ENCODE measurements around the gene NR5A1. TPM values are rescaled to one million over a fixed set of nuclear protein-coding genes. Genes with fewer than 3 reads are reported as not detected.

Gene NR5A1
- total and polyA plus RNA-seq, 10 of the 15 experiments (the other 5 are each of a cell fraction or from before 2014, with no cell fraction given), result 0.06 to 0.24 (median 0.08) TPM; not detected in 5

DNA sequence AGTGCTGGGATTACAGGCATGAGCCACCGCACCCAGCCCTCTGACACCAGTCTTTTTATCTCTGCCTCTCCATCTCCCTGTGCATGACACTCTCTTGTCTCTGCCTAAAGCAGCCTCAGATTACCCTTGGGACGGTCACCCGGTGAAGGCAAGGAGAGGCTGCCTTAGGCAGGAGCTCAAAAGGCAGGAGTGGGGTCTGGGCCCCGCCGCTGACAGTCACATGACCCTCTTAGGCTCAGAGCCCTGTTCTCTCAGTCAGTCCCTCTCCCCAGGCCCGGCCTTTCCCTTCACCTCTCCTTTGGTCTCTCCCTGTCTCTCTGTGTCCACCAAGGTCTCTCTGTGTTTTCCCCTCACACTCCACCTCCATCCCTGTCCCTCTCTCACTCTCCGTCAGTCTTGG is 34.4 kb downstream of the NR5A1 start:
- no peak for FAIRE-seq
- TF ChIP-seq MYC (IDR thresholded peaks at IDR 0.05; ENCODE audit: insufficient read depth, insufficient read length, insufficient replicate concordance, low read length, severe bottlenecking), result no peak
- no peak for TF ChIP-seq EP300 (IDR thresholded peaks at IDR 0.05; ENCODE audit: borderline replicate concordance in 1 of 2, control insufficient read depth in 1 of 2, low read depth in 2 of 2, low read length in 2 of 2)
- TF ChIP-seq LARP7 (IDR thresholded peaks at IDR 0.05), result no peak
- TF ChIP-seq, protein P1, sequence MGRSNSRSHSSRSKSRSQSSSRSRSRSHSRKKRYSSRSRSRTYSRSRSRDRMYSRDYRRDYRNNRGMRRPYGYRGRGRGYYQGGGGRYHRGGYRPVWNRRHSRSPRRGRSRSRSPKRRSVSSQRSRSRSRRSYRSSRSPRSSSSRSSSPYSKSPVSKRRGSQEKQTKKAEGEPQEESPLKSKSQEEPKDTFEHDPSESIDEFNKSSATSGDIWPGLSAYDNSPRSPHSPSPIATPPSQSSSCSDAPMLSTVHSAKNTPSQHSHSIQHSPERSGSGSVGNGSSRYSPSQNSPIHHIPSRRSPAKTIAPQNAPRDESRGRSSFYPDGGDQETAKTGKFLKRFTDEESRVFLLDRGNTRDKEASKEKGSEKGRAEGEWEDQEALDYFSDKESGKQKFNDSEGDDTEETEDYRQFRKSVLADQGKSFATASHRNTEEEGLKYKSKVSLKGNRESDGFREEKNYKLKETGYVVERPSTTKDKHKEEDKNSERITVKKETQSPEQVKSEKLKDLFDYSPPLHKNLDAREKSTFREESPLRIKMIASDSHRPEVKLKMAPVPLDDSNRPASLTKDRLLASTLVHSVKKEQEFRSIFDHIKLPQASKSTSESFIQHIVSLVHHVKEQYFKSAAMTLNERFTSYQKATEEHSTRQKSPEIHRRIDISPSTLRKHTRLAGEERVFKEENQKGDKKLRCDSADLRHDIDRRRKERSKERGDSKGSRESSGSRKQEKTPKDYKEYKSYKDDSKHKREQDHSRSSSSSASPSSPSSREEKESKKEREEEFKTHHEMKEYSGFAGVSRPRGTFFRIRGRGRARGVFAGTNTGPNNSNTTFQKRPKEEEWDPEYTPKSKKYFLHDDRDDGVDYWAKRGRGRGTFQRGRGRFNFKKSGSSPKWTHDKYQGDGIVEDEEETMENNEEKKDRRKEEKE (IDR thresholded peaks at IDR 0.05), result no peak
- no peak for TF ChIP-seq IRF4 (IDR thresholded peaks at IDR 0.05; ENCODE audit: low read depth, low read length)
- TF ChIP-seq NR2C1 (IDR thresholded peaks at IDR 0.05), result no peak
- no peak for TF ChIP-seq NR2C2 (IDR thresholded peaks at IDR 0.05; ENCODE audit: borderline replicate concordance, control insufficient read depth, insufficient read length, low read depth)
- no peak for TF ChIP-seq ZNF24 (IDR thresholded peaks at IDR 0.05)
- no peak for TF ChIP-seq NBN (IDR thresholded peaks at IDR 0.05)
- SMC1A ChIA-PET (ENCODE audit: uncharacterized antibody, unreplicated experiment), result no interaction called here
- no peak for DNase-seq (ENCODE audit: low read depth, low spot score)
- in situ Hi-C loops (cut with MboI) (no loop called here), intact Hi-C loops (cut with micrococcal nuclease; ENCODE audit: unreplicated experiment) (no loop called here)
- no peak overlapping the region for H3K9ac ChIP-seq (ENCODE audit: control insufficient read depth, insufficient read depth, low read length)
- no peaks in the 10 kb centered on the region for H3K4me1 ChIP-seq (ENCODE audit: control insufficient read depth, insufficient read depth, low read length)
- H3K27me3 ChIP-seq (replicated peaks in 1 of 2; ENCODE audit: control insufficient read depth in 2 of 2, insufficient read depth in 2 of 2, low read length in 1 of 2), result peaks cover 0 to 3% of the 10 kb centered on the region in 2 experiments; a peak in 2 of 4 replicates
- no peak overlapping the region for H2AFZ ChIP-seq (ENCODE audit: control insufficient read depth, low read depth, low read length)
- CTCF ChIA-PET, result no interaction called here
- no peak for ATAC-seq
- RAD21 ChIA-PET (ENCODE audit: unreplicated experiment), result no interaction called here
- H4K20me1 ChIP-seq (ENCODE audit: control insufficient read depth, insufficient read depth), result no peaks in the 10 kb centered on the region
- H3K36me3 ChIP-seq (ENCODE audit: control insufficient read depth in 2 of 2, insufficient read depth in 2 of 2, low read length in 1 of 2), result no peaks in the 10 kb centered on the region
- H3K4me3 ChIP-seq, result no peak overlapping the region
- no peaks in the 10 kb centered on the region for H3K9me3 ChIP-seq (replicated peaks; ENCODE audit: control insufficient read depth, insufficient read depth, low read length)
- no peak overlapping the region for H3K27ac ChIP-seq (ENCODE audit: control insufficient read depth, insufficient read depth)
- WGBS (ENCODE audit: insufficient coverage, insufficient replicate concordance, low lambda C conversion rate, missing lambda C conversion rate), result 57% methylated on average over 7 of the region's 7 CpGs
- no peaks in the 10 kb centered on the region for H3K79me2 ChIP-seq (ENCODE audit: control insufficient read depth, insufficient read depth, low read length)
- POLR2A ChIA-PET, result no interaction called here
- no peak overlapping the region for H3K4me2 ChIP-seq (ENCODE audit: control insufficient read depth, insufficient read depth)
- BruUV-seq (replicated peaks), result no TSS peak
